22Rv1 (cell line): ENCODE data around the gene LHPP.

Experiments used
- CTCF ChIP-seq: fragments of 450-650 bp; IDR thresholded peaks from 2 replicates; pipeline ENCODE4 v1.5.1; 2017; ENCODE audit warnings: mild to moderate bottlenecking
- ZFX ChIP-seq: fragments of 450-650 bp; IDR thresholded peaks from 2 replicates; pipeline ENCODE4 v1.6.1; 2017; ENCODE audit warnings: antibody characterized with exemption, borderline replicate concordance

GRCh38 chr10:124517931-124518330 is 56.3 kb downstream of the LHPP start:
- TF ChIP-seq CTCF: no peak
- TF ChIP-seq ZFX: no peak
